Renal cortex interstitium (tissue), 11 donors: ENCODE results near the gene SAMD1. TPM values are rescaled to one million over a fixed set of nuclear protein-coding genes. Genes with fewer than 3 reads are reported as not detected.

ENCODE experiments used
- DNase-seq, 11 donors: peaks; one replicate each; pipeline ENCODE4 v3.0.0-alpha.2; 2013; ENCODE audit warnings: low read depth in 9 of 11, low spot score in 4 of 11; ENCODE audit errors: extremely low read depth in 1 of 11
- polyA plus RNA-seq, 3 donors: library from polyadenylated mRNA; unstranded; fragments of 120-200 nt; gene quantifications; one replicate each; pipeline ENCODE4 v1.2.1, GENCODE V29; 2013; ENCODE audit not compliant: insufficient read length in 3 of 3

SAMD1 gene
- polyA plus RNA-seq, 3 donors: 28.2 to 62.2 (median 45.2) TPM

DNA sequence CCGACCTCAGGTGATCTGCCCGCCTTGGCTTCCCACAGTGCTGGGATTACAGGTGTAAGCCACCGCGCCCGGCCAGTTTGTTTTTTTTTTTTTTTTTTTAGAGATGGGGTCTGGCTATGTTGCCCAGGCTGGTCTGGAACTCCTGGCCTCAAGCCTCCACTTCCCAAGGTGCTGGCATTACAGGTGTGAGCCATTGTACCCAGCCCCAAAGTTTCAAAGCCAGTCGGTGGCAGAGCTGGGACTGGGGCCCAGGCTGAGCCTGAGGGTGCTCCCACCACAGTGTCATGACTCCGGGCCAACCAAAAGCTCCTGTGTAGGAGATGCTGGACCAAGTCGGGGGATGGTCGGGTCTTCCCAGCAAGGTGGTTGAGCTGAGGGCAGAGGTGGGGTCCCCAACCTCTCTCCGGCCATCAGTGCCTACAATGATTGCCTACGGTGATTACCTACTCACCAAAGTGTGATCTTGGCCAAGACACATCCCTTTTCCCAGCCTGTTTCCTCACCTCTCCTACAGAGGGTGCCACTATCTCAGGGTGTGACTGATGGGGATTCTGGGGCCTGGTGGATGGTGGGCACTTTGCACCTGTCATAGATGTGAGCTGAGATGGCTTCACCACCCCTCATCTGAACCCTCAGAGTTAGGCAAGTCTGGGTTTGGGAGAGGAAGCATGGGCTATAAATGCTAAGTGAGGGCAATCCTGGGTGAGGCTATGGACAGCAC is 5.9 kb upstream of the SAMD1 start:
- no peak for DNase-seq

DNA sequence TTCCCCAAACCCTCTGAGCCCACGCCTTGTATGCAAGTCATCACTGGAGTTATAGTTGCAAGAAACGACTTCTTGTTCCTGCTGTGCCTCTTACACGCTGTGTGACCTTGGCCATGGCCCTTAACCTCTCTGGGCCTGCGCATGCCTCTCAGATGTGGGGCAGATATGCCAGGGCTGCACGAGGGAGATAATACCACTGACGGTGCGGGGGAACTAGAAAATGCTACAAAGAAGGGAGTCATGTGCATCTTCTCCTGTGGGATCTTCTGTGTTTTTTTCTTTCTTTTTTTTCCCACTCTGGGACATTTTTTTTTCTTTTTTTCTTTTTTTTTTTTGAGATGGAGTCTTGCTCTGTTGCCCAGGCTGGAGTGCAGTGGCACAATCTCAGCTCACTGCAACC is 4.3 kb upstream of the SAMD1 start:
- no peak for DNase-seq

DNA sequence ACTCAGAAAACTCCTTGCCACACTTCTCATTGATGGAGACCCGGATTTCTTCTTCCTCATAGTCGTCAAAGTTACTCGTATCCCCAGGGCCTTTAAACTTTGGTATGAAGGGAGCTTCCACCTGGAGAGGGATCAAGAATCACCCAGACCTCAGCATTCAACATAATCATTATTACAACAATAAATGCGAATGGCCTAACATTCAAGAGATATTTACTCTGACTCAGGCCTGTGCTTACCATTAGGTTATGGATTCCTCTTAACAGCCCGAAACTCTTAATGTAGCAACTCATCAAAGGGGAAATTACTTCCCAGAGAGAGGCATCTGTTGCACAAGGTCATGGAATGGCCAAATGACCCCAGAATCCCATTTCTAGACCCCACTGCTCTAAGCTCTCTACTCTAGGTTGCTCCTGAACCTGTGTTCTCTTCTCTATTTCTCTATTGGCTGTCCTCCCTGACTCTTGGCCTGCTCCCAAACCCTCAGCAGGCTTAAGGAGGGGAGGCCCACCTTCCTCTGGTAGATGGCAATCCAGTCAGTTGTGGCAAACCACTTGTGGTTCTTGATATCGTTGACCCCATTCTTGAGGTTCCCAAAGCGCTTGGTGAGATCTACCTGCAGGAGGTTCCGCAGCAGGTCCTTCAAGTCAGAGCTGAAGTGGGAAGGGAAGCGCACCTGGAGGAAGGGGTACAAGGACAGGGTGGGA is 2.7 kb upstream of the SAMD1 start:
- DNase-seq: no peak

DNA sequence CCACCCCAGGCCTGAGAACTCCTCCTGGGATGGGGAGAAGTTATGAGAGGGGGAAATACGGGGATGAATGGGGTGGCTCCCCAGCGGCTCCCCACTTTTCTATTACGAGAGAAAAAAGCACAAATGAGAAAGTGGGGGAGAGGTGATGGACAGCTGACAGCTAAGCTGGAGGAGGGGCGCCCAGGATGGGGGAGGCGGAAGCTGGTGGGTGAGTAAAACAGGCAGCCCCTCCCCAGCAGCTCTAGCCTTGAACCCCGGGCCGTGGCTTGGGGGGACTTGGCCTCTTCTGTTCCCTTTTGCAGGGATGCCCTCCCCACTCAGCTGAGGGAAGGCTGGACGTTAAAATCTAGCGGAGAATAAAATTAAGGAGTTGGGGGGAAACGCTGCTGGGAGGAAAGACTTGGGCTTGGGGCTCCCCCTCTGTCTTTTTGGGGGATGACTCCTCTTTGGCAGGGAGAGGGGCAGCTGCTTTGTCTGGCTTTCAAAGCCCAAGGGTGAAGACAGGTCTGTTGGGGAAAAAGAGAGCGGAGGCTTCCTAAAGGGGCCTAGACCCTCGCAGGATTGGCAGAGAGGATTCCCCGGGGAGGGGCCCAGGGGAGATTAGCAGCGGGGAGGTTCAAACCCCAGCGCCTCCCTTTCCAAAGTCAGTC is 1.4 kb upstream of the SAMD1 start:
- DNase-seq: peak in 1 of 11 donors; percentile 32

DNA sequence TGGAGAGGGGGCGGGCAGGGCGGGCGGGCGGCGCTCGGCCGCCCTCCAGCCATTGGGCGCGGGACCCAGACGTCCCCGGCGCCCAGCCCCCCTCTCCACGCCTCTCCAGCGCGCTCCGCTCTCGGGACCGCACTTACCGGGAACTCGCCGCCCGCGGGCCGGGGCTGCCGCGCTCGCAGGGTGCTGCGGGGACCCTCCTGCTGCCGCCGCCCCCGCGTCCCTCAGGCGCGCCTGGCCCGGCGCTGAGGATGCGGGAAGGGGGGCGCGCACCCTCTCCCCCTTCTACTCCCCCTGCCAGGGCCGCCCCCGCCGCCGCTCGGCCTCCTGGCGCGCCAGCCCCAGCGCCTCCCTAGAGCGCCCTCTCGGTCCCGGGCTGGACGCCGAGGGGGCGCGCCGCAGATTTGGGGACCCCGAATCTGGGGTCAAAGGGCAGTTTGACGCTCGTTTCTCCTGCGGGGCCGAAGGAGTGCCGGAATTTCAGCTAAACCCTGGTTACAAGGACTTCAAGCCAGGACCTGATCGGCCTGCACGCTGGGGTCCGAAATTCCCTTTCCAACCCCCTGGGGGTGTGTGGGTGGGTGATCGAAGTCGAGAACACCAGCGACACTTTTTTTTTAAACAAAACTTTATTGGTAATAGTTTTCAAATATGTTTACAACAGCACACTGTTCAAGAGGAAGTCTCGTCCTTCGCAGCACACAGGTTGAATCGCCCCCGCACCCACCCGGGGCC is 696 bp upstream of the SAMD1 start:
- peak in 5 of 11 donors; percentile 41 to 67 (median 60) for DNase-seq

DNA sequence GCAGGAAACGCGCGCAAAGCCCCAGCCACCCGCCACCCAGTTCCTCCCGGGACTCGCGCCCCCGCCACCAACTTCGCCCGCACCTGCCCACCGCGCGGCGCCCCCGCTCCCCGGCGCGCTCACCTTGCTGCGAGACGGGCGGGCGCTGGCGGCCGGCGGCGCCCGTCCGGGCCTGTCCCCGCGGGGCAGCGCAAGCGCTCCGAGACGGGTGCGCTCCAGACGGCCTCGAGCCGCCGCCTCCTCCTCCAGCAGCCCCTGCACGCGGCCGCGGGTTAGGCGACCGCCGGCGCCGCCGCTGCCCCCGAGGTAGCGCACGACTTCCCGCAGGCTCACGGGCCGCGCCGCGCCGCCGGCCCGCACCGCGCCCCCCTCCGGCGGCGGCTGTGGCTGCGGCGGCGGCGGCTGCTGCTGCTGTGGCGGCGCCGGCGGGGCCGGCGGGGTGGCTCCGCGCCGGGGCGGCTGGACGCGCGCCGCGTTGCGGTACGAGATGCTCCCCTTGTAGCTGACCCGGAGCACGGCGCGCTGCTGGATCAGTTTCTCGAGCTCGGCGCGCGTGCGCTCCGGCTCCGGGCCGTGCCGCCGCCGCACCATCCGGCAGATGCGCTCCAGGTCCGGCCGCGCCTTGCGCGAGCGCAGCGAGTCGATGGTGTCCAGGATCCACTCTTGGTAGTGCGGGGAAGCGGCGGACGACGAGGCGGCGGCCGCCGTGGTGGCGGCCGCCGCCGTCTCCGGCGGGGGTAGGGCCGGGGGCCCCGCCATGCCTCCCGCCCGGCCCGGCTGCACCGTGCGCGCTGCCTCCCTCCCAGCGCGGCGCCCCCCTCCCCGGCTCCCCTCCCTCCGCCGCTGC is 666 bp downstream of the SAMD1 start:
- peak in 3 of 11 donors; percentile 30 to 39 (median 38) for DNase-seq

DNA sequence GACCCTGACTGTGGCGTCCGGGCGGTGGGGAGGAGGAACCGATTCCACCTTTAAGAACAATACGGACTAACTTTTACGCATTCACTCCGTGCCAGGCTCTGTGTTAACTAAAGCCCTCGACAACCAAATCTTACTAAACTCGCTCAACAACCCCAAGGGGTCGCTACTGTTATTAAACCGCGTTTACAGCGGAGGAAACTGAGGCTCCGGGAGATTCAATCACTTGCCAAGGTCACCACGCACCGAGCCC is 1.2 kb downstream of the SAMD1 start:
- no peak for DNase-seq

DNA sequence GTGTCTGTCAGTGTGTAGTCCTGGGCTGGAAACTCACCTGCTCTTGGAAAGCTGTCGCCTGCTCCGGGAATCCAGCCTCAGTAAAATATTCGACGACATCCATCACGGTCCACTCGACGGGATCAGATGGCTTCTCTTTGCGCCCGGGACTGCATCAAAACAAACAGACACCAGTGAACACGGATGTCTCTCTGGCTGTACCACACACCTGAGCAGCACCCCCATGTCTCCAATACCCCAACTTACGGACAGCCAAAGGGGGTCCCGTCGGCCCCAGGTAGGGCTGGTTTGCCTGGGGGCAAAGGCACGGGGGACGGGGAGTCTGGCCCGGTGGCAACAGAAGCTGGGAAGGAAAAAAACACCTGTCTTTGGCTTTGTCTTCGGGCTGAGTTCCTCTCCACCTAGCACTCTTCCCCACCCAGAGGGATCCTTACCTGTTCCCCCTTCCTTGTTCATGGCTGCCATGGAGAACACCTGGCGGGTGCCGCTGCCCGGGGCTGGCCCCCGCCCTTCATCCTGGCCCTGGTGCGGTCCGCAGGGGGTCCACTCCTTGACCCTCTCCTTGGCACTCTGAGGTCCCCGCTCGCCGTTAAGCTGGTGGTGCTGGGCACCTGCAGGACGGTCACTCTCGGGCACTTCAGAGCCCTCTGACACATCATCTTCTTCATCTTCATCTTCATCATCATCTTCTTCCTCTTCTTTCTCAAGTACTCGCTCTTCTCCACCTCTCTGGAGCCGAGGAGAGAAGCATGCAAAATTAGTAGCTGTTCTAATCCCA is 1.7 kb downstream of the SAMD1 start:
- DNase-seq: no peak

DNA sequence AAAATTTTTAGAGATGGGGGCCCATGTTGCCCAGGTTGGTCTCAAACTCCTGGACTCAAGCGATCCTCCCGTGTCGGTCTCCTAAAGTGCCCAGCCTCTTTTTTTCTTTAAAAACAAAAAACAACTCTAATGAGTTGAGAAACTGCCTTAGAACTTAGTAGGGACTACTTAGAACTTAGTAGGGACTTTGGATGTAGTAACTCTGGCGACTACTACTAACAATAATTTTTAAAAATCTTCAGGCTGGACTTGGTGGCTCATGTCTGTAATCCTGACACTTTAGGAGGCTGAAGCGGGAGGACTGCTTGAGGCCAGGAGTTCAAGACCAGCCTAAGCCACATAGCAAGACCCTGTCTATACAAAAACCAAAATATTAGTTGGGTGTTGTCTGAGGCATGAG is 4.5 kb downstream of the SAMD1 start:
- DNase-seq: no peak

DNA sequence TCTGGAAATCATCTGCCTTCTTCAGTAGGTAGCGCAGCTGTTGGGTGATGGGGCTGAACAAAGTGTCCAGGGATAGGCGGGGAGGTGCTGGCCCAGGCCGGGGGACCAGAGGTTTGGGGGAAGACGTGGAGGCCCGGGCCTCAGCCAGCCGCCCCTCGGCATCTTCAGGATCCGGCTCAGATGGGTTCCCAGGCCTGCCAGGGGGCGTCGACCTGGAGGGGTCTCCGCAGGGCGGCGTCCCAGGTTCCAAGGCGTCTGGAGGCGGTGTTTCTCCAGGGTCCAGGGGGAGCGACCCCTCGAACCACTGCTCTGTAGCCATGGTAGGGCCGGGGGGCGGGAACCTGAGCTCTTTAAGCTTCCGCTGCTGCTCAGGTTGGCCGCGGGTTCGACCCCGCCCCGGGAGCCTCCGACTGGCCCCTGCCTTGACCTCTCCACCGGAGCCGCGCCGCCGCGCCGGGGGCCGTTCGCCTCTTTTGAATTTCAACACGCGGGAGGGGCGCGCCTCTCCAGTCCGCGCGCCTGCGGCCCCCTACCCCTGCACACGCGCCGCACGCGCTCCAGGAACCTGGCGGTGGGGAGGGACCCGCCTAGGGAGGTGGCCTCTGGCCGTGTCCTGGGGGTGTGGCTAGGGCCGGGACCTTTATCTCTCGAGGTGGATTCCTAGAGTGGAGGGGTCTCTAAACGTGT is 5.1 kb downstream of the SAMD1 start, which contains the start of gene C19orf67:
C19orf67 (minus strand) TSS at position 475 of the 687 bp plus-strand sequence; CDS start at position 319, 156 bp downstream.
- DNase-seq: no peak

DNA sequence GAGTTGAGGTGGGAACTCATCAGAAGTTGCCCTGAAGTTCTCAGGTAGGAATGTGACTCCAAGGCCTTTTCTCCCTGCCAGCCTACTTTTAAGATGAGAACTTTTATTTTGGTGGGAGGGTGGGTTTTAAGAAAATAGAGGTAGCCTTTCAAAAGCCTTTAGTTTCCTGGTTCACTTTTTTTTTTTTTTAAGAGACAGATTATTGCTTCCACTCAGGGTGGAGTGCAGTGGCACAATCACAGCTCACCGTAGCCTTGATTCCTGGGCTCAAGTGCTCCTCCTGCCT is 7.9 kb downstream of the SAMD1 start:
- no peak for DNase-seq

DNA sequence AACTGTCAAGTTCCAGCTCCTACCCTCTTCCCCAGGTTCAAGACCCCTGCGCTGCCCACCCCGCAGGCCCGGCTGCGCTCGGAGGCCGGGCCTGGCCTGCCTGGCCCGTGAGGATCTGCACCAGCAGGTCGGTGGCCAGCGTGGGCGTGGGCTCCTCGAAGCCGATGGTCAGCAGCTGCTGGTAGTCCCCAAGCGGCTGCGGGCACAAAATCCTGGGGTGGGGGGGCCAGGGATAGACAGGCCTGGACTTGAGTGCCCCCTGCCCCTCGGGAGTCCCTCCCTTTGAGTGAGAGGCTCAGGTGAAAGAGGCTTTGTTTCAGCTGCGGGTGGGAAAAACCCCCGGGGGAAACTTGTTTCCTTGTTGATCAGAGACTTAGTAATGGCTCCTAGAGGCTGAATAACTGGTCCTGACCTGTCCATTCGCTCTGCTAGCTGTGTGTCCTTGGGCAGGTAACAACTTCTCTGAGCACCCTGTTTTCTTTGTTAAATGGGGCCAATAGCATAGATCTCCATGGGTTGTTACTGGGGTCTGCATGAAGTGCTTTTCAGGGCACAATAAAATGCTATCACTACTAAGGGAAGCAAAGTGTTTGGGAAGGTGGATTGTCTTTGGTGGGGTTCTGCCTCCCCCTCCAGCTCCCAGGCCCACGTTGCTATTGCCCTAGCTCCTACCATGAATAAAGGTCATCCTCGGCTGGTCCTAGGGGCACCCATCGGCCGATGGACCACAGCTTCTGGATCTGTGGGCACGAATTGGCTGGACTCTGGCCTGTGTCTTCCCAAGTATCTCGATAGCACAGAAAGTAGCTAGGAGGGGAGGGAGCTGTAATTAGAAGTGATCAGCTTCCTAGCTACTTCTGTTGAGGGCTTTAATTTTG is 8.5 kb downstream of the SAMD1 start:
- DNase-seq: no peak

DNA sequence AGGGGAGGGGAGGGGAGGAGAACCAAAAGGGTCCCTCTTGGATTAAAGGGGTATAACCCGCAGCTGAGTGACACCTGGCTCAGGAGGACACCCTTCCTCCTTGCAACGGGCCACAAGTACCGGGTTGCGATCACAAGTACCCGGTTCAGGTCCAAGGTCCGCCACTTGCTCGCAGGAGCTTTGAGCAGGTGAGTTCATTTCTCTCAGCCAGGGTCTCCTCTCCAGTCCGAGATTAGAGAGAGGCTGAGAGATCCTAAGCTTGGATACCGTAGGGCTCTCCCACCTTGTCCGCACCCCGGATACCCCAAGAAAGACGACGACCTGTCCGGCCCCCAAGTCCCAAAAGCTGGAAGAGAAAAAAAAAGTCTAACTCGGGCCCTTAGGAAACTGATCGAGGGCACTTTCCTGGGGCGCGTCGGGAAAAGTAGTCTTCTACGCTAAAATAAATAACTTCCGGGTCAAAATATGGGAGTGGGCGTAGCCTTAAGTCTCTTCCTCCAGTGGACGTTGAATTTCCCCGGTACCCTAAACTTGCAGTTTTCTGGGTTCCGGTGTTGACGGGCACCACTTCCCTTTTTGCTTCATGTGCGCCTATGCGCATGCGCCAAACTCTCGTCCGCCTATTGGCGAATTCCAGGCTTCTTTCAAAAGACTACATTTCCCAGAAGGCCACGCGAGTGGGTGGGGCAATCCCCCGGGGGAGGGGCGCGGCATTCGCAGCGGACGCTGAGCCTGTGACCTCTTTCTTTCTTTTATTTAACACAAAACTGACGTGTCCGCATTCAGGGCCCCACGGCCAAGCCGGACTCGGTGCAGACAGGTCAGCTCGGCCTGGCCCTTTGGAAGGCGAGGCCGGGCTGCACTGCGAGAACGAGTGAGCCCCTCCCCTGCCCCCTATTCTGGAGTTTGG is 9.4 kb downstream of the SAMD1 start:
- peak; percentile 99 to 100 (median 100) for DNase-seq

DNA sequence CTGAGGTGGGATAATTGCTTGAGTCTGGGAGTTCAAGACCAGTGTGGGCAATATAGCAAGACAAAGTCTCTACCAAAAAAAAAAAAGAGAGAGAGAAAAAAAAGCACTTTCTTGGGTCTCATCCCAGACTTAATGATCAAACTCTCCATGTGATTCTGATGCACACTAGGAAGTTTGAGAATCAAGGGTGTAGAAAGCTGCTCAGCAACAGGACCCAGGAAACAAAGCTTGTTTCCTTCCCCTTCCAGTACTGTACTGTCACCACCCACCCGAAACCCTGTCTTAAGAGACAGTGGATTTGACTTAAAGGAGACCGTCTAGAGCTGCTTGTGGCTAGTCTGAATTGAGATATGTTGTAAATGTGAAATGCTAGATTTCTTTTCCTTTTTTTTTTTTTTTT is 12.1 kb downstream of the SAMD1 start:
- DNase-seq: no peak

DNA sequence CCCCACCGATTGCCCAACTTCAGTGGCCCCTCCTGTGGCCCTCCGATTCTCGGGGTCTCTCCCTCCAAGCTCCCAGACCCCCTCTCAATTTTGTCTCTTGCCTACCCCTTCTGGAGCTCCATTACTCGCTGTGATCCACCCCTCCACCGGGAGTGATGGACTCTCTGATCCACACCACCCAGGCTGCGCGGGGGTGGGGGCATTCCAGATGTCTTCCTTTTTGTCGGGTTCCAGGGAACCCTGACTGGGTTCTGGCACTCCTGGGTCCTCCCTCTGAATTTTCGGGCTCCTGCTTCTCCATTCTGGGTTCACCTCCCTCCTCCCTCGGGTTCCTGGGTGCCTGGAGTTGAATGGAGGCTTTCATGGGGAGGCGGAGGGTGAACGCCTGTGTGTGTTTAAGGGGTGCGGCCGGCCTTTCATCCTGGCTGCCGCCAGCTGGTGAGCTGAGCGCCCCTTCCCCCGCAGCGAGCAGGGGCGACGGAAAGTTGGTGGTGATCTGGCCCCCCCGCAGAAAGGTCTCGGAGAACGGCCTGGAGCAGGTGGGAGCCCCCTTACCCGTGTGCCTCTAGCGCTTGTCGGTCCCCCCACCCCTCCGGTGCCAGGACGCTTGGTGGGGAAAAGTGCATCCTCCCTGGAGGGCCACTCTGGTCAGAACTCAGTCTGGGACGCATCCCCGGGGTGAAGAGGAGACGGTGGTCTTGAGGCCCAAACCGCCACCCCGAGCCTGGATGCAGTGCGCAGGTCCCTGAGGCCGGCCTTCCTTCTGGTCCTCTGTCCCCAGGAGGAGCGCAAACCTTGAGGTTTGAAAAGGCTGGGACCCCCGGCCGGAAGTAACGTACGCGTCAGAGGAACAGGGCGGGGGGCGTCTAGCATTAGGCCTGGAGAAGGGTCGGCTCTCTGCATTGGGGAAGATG is 16.4 kb downstream of the SAMD1 start:
- no peak for DNase-seq
